Regular cardiac myocyte (primary cell): ENCODE results near the gene PEX16. TPM values are rescaled to one million over a fixed set of nuclear protein-coding genes. Genes with fewer than 3 reads are reported as not detected.

Source experiments
- total RNA-seq: library from RNA; depleted of rRNA; stranded (reverse); fragments of >200 nt; gene quantifications from 2 replicates; pipeline ENCODE4 v1.2.3, GENCODE V29; 2014

The PEX16 gene
- total RNA-seq = 20.3 and 21.4 TPM in 2 replicates

GRCh38 chr11:45917623-45918330, at the start of gene PEX16:
Gene PEX16 (minus strand): TSS chr11:45917877. CDS start chr11:45917811, 66 bp downstream.

DNA sequence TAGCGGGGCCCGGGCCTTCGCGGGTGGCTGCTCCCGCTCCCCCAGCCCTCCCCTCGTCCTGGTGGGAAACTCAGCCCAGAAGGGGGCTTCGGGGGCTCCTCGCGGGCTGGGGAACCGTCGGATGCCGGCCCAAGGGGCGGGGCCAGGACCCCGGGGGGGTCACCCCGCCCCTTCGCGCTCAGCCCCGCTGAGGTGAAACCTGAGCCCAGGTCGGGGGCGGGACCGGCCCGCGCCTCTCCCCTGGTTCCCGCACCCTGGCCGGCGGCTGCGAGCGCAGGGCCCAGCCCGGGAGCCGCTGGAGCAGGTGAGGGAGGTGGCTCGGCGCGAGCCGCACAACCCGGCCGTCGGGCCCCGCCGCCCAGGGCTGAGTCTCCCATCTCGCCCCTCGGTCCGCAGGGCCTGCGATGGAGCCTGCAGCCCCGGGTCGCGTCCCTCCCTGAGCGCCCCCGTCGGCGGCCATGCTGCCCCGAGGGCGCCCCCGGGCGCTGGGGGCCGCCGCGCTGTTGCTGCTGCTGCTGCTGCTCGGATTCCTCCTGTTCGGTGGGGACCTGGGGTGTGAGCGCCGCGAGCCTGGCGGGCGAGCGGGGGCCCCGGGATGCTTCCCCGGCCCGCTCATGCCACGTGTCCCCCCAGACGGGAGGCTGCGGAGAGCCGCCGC, 4.9 kb upstream of the PEX16 start, which contains the start of gene LARGE2:
Gene LARGE2, plus strand, starts transcription at position 232 of the 658 bp plus-strand sequence. Its CDS starts 227 bp downstream, at position 459.

DNA sequence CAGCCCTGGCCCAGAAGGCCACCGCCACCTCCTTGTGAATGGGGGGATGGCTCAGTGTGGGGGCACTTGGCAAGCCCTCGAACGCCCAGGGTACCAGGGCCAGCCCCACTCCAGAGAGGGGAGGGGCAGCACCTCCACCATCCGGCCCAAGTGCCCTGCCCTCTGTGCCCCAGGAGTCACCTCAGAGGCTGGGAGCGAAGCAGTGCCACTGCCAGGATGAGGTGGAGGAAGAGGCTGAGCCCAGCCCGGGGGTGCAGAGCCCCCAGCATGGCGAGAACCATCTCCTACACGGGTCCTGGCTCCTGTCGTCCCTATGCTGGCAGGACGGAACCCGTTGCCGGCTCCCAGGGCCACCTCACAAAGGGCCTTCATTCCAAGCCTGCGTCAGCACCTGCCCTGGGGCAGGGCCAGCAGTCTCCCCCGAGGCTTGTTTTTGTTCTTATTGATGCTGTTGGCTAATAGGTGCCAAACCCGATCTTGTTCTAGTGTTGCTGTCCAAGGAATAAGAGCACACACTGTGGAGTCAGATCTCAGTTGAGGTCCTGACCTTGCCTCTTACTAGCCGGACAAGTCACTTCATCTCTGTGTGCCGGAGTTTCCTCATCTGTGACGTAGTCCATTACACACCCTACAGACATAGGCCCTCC, 10.6 kb downstream of the PEX16 start, which contains the start of gene FREY1:
Gene FREY1, minus strand, starts transcription at position 307 of the 647 bp plus-strand sequence. Its CDS starts 26 bp downstream, at position 281.

GRCh38 chr11:45885274-45885920, 32.3 kb downstream of the PEX16 start, which contains the start of gene MAPK8IP1:
Gene MAPK8IP1 (plus strand): TSS chr11:45885651. CDS start chr11:45885821, 170 bp downstream.

Other genes with a start within 250 kb of the PEX16 start
- gene SLC35C1, start 112.7 kb downstream of the PEX16 start, total RNA-seq = 7.0 and 8.8 TPM in 2 replicates
- gene CRY2, start 70.4 kb downstream of the PEX16 start, total RNA-seq = 10.2 and 13.8 TPM in 2 replicates
- gene MAPK8IP1, start 32.2 kb downstream of the PEX16 start, total RNA-seq = 4.2 TPM in 2 replicates
- gene FREY1, start 10.6 kb downstream of the PEX16 start, total RNA-seq = 0.85 and 0.96 TPM in 2 replicates
- gene LARGE2, start 4.8 kb upstream of the PEX16 start, total RNA-seq = not detected in 2 replicates
- 8.6 and 20.0 TPM in 2 replicates for gene PHF21A, start 203.6 kb upstream of the PEX16 start, total RNA-seq